HG02759 (cell line): ENCODE results near the gene NKD1.

Experiments used
- ATAC-seq: cut with Tn5 transposase; IDR thresholded peaks from one replicate; pipeline ENCODE4 v1.9.1; 2021; ENCODE audit warnings: mild to moderate bottlenecking, moderate library complexity; ENCODE audit not compliant: unreplicated experiment

NKD1 gene

DNA sequence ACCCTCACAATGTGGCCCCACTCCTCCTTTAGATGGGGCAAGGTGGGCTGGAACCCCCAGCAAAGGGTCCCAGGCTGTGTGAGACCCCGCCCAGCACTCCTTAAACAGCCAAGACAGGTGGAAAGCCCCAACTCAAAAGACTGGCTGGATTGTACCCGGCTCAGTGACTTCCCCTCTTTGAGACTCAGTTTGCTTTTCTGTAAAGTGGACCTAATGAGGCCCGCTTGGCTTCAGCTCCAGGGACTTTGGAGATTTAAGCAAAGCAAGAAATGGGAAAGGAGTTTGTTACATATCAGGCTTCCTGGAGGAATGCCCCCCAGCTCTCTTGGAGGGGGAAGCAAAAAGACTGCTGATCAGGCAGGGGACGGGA lies 93.6 kb downstream of the NKD1 start:
- ATAC-seq: no peak

- ATAC-seq: no peak
These were observed 94.2 kb downstream of the NKD1 start for GRCh38 chr16:50642349-50642748.

GRCh38 chr16:50643192-50643591 lies 95.0 kb downstream of the NKD1 start:
- no peak for ATAC-seq

GRCh38 chr16:50644245-50644644 lies 96.0 kb downstream of the NKD1 start:
- ATAC-seq: no peak

GRCh38 chr16:50644729-50645128 lies 96.5 kb downstream of the NKD1 start:
- ATAC-seq: no peak

DNA sequence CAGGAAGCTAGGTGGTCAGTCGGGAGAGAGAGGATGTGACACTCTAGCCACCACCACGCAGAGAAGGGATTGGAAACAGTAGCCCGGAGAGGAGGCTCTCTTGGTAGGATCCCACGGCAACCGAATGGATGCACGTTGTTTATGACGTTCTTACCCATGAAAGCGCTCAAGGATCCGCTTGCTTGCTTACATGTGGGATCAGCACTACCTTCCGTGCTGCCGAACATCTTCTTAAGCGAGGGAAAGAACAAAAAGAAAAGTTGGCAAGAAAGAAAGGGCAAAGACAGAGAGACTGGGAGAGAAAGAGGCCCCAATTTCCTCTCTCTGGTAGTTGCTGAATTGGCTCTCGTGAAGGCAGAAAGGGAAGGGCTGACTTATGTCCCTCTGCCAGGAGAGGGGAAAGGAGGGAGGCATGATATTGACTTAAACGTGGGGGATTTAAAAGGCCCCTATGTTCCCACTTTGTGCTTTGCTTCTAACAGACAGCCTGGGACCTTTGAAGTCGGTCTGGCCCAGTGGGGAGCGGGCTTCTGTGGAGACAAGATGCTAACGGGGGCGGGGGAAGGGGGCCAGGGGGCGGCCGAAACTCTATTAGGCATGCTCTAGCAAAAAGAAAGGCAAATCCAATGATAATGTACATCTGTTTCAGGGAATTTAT lies 97.5 kb downstream of the NKD1 start:
- no peak for ATAC-seq

GRCh38 chr16:50646345-50646744 lies 98.1 kb downstream of the NKD1 start:
- ATAC-seq: no peak

- ATAC-seq: no peak
These were observed 103.7 kb downstream of the NKD1 start for GRCh38 chr16:50651835-50652438.

- ATAC-seq: no peak
These were observed 104.7 kb downstream of the NKD1 start for GRCh38 chr16:50652836-50653425.

DNA sequence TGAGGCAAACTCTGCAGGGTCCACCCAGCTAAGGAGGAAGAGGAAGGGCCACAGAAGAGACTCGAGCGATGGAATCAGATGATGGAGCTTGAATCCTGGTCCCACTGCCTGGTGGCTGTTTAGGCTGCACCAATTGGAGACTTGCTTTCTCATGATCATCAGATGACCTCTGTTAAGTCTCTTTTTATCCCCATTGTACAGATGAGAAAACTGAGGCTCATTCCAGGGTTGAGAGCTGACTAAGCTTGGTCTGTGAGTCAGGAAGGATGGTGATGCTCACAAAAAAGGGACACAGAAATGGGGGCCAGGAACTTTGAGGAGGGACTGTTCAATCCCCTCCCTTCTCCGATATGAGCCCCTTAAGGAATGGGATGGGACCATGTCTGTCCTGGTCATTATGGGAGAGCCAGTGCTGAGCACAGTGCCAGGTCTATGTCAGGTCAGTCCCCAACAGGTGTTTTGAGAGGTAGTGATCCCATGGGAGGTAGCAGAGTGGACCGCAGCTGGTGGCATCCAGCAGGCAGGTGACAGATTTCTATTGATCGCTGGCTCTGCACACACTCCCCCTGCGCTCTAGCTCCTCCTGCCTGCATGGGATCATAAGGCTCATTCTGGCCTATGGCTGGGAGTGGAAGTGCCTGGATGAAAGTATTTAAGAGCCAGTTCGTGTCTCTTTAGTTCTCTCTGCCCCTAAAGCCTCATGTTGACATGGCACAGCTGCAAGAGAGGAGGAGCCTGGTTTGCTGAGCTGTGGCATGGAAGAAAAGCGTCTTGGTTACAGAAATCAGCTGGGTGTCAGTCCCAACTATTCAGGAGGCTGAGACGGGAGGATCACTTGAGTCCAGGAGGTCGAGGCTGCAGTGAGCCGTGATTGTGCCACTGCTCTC lies 105.7 kb downstream of the NKD1 start:
- ATAC-seq: no peak

DNA sequence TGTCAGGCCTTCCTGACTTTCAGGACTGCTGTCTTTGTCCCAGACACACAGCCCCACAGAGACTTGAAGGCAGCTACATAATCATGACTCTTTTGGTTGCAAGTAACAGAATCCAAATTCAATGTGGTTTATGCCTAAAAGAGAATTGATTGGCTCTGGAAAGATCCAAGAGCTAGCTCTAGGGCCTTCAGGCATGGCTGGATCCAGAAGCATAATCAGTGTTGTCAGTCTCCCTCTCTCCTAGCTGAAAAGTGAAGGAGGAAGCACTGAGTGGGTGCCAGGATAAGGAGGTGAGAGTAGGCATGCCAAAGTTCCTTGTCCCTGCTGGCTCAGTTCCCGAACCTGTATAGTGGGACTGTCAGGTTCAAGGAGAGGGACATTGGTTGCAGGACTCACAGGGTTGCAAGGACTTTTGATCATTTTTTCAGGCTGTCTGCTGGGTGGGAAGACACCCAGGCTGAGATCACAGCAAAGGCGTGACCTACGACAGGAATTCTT lies 107.4 kb downstream of the NKD1 start:
- ATAC-seq: no peak

- no peak for ATAC-seq
These were observed 109.0 kb downstream of the NKD1 start for GRCh38 chr16:50657241-50657640.

- ATAC-seq: no peak
These were observed 111.6 kb downstream of the NKD1 start for GRCh38 chr16:50659806-50660205.

DNA sequence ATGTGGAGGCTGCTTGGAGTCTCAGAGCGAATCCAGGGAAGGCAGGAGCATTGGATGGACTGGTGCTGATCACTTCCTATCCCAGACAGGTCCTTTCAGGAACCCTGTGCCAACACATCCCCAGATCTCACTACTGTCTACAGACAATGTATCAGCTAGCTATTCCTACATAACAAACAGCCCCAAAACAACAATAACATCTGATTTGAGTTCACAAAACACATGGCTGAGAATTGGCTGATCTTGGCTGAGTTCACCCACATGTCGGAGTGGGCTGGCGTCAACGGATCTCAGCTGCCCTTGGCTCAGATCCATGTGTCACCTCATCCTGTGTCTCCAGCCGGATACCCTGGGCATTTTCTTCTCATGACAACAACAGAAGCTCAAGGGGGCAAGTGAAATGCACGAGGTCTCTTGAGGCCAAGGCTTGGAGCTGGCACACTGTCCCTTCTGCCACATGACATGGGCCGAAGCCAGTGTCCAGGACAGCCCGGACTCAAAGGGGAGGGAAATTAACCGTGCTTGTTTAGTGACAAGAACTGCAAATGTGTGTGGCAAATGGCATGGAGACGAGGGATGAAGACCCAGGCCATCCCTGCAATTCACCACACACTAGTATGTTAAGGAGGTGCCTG lies 114.2 kb downstream of the NKD1 start:
- ATAC-seq: no peak

- no peak for ATAC-seq
These were observed 116.1 kb downstream of the NKD1 start for GRCh38 chr16:50664270-50664669.

- no peak for ATAC-seq
These were observed 117.1 kb downstream of the NKD1 start for GRCh38 chr16:50665128-50665878.

DNA sequence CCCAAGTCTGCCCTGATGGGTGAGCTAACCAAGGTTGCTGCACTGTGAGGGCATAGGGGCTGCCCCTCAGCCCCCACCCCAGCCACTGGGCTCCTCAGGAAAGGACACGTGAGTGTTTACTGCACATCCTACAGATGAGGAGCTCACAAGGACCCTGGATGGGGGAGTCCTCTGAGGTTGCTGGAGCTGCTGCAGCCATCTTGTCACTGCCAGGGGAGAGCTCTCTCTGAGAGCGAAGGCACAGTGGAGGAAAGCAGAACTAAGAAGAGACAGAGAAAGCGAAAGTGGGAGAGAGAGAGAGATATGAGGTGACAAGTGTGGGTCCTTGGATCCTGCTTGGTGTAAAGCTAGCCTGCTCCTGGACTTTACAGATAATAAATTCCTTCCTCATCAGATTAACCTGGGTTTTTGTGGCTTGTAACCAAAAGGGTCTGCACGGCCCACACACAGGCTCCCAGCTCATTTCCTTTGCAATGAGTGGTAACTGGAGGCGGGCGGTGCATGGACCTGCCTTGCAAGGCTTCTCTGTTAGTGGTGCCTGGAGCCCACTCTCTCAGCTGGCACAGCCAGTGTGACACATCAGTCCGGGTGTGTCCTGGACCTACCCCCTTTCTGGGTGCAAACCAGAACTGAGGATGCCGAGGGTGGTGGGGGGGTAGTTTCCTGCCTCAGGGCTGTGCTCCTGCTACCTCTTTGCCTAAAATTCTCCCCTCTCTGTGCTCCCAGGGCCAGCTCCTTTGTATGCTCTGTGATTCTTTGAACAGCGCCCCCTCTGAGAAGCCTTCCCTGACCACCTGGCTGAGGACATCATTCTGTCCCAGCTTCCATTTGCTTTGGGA lies 118.7 kb downstream of the NKD1 start:
- peak; percentile 85 for ATAC-seq

DNA sequence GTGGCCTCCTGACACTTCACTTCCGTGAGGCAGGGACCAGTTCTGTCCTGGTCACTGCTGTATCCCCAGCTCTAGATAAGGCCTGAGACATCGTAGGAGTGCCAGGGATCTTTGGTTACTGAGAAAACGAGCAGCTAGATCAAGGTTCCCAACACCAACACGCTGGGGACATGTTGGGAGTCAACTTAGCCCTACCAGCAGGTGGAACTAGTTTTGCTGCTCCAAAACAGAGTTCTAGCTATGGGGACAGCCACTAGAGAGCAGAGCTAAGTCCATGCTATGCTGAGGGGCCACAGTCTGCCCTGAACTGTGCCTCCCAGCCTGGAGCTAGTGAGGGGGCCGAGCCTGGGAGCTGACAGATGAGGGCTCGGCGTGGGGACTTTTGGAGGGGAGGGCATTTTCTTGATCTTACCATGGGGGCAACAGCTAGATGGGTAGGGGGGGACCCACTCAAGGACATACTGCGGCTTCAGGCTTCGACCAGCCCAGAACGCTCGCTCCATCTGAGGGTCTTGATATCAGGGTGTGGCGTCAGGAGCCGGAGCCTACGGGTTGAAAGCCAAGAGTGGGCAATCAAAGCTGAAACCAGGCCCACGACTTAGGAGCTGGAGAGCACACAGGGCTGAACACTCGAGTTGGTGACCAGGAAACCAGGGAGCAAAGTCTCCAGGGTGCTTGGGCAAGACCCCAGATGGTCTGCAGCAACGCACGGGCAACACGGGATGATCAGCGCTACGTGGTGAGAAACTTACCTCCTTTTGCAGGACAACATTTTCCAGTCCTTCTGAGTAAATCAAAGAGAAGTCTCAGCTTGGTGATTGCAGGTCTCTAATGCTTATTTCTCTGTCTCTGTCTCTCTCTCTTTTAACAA lies 119.5 kb downstream of the NKD1 start:
- no peak for ATAC-seq
